GM21528 (cell line): ENCODE data around the gene HES6.
"Not testable (repeated sequence)": the region's sequence is repeated elsewhere in the genome, so short reads cannot be mapped to it uniquely, and the experiment has no call there.

Source experiments
- ATAC-seq: cut with Tn5 transposase; IDR thresholded peaks from one replicate; pipeline ENCODE4 v1.9.1; 2021; ENCODE audit warnings: mild to moderate bottlenecking, moderate library complexity; ENCODE audit not compliant: unreplicated experiment, low FRiP score

Gene HES6

GRCh38 chr2:238274152-238274865 is 34.5 kb upstream of the HES6 start:
- ATAC-seq: no peak

DNA sequence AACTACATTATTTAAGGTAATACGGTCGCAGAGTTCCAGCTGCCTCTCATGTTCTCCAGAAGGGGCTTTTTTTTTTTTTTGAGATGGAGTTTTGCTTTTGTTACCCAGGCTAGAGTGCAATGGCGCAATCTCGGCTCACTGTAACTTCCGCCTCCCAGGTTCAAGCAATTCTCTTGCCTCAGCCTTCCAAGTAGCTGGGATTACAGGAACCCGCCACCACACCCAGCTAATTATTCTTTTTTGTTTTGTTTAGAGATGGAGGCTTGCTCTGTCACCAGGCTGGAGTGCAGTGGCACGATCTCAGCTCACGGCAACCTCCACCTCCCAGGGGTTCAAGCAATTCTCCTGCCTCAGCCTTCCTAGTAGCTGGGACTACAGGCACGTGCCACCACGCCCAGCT is 33.6 kb upstream of the HES6 start:
- ATAC-seq: not testable (repeated sequence)

DNA sequence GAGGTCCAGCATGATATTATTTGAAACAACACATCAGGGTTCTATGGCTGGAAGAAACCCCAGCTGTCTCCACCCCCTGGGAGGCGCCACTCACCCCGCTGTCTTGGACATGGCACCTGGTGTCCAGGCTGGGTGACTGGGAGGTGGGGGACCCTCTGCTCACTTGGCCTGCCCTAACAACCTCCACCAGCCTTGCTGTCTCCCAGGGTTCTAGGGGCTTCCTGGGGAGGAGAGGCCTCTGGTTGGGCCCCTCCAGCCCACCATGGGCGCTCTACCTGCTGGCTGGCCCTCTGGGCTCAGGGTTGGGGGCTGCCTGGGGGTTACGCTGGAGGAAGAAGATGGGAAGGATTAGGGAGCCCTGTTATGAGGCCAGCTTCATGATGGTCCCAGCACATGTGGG is 32.3 kb upstream of the HES6 start:
- no peak for ATAC-seq

DNA sequence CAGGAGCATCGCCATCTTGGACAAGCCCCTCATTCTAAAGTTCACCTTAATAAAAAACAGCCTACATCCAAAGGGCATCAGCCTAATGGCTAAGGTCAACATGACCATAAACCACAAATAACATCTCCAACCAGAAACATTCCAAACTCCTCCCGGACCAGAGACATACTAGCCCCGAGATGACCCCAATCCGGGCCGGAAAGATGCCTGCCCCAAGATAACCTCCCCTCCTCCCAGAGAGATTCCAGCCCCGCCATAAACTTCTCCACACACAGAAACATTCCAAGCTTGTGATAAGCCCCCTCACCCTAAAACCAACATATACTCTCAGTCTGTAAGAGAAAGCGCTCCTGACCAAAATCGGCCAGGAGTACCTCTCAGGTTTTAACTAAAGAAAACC is 31.8 kb upstream of the HES6 start:
- not testable (repeated sequence) for ATAC-seq

DNA sequence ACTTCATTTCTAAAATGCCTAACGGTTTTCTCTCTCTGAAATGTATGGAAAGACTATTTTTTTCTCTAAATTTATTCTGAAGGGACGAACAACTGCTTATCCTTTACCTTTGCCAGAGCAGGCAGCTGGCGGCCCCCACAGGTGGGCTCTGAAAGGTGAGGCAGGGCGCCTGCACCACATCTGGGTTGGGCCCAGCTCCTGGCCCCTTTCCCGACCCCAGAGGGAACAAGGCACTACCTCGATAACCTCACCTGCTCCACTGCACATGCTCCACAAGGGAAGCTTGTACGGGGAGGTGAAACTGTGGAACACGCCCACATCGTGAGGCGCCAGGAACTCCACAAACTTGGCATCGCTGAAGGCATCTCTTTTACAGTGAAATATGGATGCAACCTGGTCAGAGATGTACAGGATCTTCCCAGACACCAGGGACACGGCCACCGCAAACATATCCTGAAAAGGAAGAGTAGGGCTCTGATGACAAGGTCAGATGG is 31.3 kb upstream of the HES6 start:
- ATAC-seq: no peak

DNA sequence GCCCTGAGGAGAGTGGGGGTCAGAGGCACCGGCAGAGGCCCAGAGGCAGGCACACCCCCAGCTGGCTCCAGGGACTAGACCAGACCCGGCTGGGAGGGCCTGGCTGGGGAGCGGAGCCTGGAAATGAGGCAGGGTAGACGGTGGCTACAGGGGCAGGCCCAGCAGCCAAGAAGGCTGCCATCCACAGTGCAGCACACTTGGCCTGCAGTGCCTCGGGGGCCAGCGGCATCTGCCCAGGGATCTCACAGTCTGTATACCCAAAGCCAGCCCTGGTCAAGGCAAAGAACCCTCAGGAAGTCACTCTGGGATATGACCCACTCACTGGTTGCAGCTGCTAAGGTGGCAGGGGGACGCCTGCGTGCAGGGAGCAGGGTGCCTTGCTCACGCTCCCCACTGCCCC is 30.8 kb upstream of the HES6 start:
- ATAC-seq: no peak

DNA sequence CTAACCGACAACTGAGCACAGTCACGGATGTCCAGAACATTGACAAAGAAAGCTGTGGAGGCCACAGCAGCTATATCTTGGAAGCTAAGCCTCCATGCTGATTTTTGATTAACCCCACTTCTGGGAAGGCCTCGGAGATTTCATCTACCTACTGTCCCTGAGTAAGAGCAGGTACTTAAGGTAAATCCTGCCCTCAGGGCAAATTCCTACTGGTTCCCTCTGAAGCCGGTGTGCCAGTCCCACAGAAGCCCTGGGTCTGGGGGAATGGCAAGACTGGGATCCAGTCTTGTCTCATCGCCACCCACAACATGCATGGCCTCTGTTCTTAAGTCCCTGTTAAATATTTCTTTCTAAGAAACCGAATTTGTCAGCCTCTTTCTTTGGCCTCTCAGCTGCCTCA is 29.9 kb upstream of the HES6 start:
- no peak for ATAC-seq

DNA sequence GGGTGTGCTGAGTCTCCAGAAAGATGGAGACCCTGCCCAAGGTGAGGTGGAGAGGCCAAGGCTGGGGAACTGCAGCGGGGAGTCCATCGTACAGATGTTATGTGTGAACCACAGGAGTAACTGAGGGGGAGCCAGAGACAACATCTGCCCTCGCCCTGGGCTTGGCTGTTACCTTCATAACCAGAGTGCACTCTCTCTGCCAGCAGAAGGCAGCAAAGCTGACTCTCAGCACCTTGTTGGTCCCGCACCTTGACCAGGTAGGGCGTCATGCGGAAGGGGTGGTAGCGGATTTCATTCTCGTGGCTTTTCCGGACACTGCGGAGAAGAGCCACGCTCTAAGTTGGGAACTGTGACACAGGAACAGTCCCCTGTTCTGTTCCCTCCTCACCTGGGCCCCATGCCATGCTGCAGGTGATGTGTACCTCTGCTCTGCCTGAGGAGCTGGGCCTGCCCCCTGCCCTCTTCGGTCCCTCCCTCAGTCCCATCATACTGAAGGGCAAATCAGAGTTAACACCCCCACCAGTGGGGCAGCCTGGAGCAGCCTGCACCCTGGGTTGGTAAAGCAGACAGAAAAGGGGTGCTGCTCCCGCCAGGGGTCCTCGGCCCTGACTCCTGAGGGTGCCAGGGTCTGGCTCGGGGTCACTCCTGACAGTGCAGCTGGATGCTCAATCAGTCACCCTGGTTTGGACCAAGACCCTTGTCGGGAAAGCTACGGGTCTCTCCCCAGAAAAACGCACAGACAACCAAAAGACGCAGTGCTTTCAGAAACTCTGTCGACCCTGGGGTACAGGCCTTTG is 28.2 kb upstream of the HES6 start:
- no peak for ATAC-seq

GRCh38 chr2:238267341-238267710 is 27.5 kb upstream of the HES6 start:
- no peak for ATAC-seq

GRCh38 chr2:238265605-238266004 is 25.8 kb upstream of the HES6 start:
- no peak for ATAC-seq

GRCh38 chr2:238264072-238264460 is 24.2 kb upstream of the HES6 start:
- ATAC-seq: no peak

- no peak for ATAC-seq
Measured at GRCh38 chr2:238263204-238264071, 23.6 kb upstream of the HES6 start.

DNA sequence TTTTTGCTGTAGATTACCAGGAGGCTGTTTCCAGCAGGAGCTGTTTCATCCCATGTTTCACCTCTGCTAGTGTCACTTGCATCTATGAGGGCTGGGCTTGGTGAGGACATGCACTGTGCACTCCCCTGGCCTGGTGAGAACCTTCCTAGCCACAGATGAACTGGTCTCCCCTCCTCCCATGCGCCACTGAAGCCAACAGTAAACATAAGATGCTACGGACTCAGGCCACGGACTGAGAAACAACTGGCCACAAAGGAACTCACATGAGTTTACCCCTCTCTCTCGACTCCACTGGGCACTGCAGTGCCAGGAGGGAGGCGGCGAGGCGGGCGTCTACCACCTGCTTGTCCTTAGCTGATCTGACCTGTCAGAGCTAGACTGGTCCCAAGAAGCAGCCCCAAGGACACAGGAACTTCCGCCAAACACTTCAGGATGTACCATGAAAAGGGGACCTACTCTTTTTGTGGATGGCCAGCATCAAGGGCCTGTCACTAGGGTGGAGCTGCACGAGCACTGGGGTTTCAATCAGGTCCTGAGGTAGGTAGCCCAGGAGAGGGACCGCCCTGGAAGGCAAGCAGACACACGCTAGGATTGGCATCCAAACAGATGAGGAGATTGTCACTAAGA is 22.8 kb upstream of the HES6 start:
- no peak for ATAC-seq

DNA sequence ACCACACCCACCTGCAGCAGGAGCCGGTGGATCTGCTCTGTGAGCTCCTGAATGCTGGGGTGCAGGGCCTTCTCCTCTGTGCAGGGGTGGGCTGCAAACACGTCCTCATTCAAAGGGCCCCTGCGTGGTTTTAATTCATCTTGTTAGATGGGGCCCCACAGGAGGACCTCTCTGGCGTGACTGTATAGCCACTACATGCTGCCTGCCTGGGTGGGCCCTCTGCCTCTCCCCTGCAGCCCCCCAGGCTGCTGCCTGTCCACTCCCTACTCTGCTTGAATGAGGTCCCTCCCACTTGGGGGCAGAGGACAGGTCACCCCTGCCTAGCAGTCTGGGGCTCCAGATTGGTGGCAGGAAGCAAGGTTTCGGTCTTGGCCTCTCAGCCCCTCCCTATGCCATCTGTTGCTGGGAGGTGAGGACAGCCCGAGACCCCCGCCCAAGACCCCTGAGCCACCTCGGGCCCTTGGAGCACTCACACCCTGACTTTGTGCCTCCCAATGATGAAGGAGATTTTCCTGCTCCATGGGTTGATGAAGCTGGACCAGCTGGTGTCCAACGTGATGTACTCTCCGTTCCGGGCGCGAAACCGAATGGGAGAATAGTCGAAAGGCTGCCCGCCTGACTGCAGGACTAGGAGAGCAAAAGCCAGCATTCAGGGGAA is 22.0 kb upstream of the HES6 start:
- no peak for ATAC-seq

DNA sequence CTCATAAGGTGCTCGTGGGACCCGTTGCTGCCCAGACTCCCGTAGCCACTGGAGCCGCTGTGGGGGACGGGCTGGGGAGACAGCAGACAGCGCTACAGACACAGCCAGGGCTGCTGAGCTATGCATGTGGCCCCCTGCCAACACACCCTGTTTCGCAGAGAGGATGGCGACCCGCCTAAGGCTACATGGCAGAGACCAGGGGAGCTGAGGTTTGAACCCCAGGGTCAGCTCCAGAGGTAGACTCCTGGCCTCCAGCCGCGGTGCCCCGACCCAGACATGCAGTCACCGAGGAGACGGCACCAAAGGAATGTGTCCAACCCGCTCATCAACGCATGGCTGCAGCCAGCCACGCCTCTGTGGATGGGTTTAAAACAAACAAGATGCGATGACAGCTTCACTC is 21.0 kb upstream of the HES6 start:
- no peak for ATAC-seq

- ATAC-seq: no peak
Measured at GRCh38 chr2:238259061-238260020, 19.5 kb upstream of the HES6 start.

GRCh38 chr2:238257786-238258700 is 18.2 kb upstream of the HES6 start:
- no peak for ATAC-seq

GRCh38 chr2:238256594-238257104 is 16.8 kb upstream of the HES6 start:
- ATAC-seq: no peak
